ENCODE data around the gene FBXO41.

- TF ChIP-seq NR3C1 (CRISPR knock-in tag; IDR thresholded peaks at IDR 0.05), result no peak
- no peak for TF ChIP-seq MYNN (IDR thresholded peaks at IDR 0.05)
- TF ChIP-seq MYNN (CRISPR knock-in tag; IDR thresholded peaks at IDR 0.05), result no peak
- no peak for TF ChIP-seq CTCF (IDR thresholded peaks at IDR 0.05 in 2 of 3, conservative IDR thresholded peaks at IDR 0.05 in 1 of 3; ENCODE audit: insufficient read depth in 2 of 3, low read depth in 1 of 3, low read length in 3 of 3)
- TF ChIP-seq SP2 (IDR thresholded peaks at IDR 0.05; ENCODE audit: extremely low read depth, low read depth, low read length, poor library complexity, severe bottlenecking), result no peak
- no peak for TF ChIP-seq GTF2F1 (IDR thresholded peaks at IDR 0.05; ENCODE audit: low read depth, low read length)
- TF ChIP-seq ARNT (IDR thresholded peaks at IDR 0.05), result no peak
- no peak for TF ChIP-seq KAT2B (IDR thresholded peaks at IDR 0.05; ENCODE audit: low read depth, low read length)
- no peak for TF ChIP-seq SNIP1 (IDR thresholded peaks at IDR 0.05; ENCODE audit: low read depth)
- TF ChIP-seq ZHX1 (conservative IDR thresholded peaks at IDR 0.05; ENCODE audit: low read length), result no peak
- TF ChIP-seq ZNF830 (CRISPR knock-in tag; IDR thresholded peaks at IDR 0.05), result no peak
- TF ChIP-seq E2F4 (CRISPR knock-in tag; IDR thresholded peaks at IDR 0.05; ENCODE audit: low read depth), result no peak
- TF ChIP-seq CBX5 (IDR thresholded peaks at IDR 0.05; ENCODE audit: borderline replicate concordance, low read depth), result no peak
- TF ChIP-seq JUND (IDR thresholded peaks at IDR 0.05; ENCODE audit: borderline replicate concordance, low read depth, low read length), result no peak
- TF ChIP-seq JUND (tag; IDR thresholded peaks at IDR 0.05; ENCODE audit: borderline replicate concordance, low read depth, low read length), result no peak
- no peak for TF ChIP-seq MCM7 (IDR thresholded peaks at IDR 0.05)
Measured at GRCh38 chr2:73254343-73255006, 29.8 kb downstream of the FBXO41 start.
